Measurements from ENCODE around the gene ASPHD1.
"Not testable (repeated sequence)": the region's sequence is repeated elsewhere in the genome, so short reads cannot be mapped to it uniquely, and the experiment has no call there.

ASPHD1 gene

DNA sequence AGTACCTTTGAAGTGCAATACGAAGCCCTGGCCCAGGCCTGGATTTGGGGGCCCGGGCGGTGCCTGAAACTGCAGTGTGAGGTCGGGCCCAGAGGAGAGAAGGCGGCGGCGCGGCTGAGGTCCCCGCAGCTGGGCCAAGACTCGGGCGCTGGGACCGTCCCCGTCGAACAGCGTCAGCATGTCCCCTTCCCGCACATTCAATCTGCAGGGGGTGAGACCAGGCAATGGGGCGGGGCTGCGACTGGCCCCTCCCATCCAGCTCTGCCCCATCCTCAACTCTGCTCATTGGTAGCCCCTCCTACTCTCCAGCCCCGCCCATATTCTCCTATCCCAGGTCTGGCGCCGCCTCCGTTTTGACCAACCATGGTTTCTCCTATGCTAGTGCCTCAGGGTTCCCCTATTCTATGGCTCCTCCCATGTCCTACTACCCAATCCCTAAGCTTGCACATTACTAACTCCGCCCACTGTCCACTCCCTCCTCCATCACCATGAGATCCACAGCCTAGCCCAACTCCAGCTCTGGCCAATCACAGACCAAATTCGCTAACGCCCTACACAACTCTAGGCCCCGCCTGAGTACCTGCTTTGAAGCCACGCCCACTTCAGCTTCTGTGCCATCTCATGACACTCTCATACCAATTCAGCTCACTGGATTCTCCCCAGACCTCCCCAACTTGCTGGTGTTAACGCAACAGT is 22.9 kb upstream of the ASPHD1 start:
- DNase-seq = peak; percentile 57

DNA sequence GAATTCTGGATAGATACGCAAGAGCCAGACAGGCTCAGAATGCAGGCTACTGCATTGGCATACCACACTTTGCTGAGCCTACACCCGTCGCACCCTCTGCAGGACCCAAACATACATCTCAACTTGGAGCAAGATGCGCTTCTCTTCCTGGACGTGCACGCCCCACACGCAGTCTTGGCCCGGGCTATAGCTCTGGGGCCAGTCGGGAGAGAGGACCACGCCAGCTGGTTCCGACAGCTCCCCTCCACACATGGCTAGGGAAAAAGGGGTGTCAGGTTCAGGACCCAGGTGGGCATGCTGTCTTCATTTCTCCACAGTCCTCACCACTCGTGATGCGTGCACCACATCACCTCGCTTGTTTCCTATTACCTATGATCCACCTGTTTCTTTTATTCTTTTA is 22.1 kb upstream of the ASPHD1 start:
- DNase-seq = no peak

DNA sequence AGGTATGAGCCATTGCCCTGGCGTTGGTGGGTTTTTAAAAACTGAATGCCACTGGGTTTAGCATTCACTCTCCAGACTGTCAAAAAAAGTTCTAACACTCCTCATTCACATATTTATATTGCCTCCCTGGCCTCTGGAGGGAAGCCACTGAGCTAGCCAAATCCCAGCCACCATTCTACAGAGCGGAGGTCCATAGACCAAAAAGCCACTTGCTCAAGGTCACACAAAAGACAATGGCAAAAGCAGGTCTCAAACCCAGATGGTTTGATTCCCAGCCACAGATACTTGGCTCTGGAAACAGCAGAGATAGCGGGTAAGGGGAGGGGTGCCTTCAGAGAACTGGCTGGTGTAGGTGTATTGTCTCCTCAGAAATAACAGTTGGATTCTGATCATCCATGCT is 19.2 kb upstream of the ASPHD1 start:
- DNase-seq = no peak

DNA sequence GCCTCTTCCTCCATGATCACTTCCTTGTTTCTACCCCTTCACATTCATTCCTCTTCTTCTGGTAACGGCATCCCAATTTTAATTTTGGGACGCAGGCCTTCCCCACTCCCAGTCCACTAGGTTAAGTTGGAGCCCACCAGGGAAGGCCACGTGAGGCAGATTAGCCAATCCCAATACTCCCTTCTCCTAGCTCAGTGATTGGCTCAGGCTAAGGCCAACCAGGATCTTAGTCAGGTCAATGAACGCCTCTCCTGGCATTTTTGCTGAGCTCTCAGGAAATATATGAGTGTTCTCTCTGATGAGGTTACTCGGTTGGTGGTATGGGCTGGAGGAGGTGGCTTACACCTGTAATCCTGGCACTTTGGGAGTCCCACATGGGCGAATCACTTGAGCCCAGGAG is 16.3 kb upstream of the ASPHD1 start:
- DNase-seq = no peak

DNA sequence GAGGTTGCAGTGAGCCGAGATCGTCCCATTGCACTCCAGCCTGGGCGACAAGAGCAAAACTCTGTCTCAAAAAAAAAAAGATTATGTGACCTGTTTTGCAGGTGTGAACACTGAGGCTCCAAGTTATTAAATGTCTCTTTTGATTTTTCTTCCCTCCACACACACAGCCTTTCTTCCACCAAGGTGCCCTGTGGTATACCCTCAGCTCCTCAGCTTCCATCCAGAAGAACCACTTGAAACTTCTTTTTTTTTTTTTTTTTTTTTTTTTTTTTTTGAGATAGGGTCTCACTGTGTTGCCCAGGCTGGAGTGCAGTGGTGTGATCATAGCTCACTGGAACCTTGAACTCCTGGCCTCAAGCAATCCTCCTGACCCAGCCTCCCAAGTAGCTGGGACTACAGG is 10.9 kb upstream of the ASPHD1 start:
- DNase-seq = not testable (repeated sequence)

DNA sequence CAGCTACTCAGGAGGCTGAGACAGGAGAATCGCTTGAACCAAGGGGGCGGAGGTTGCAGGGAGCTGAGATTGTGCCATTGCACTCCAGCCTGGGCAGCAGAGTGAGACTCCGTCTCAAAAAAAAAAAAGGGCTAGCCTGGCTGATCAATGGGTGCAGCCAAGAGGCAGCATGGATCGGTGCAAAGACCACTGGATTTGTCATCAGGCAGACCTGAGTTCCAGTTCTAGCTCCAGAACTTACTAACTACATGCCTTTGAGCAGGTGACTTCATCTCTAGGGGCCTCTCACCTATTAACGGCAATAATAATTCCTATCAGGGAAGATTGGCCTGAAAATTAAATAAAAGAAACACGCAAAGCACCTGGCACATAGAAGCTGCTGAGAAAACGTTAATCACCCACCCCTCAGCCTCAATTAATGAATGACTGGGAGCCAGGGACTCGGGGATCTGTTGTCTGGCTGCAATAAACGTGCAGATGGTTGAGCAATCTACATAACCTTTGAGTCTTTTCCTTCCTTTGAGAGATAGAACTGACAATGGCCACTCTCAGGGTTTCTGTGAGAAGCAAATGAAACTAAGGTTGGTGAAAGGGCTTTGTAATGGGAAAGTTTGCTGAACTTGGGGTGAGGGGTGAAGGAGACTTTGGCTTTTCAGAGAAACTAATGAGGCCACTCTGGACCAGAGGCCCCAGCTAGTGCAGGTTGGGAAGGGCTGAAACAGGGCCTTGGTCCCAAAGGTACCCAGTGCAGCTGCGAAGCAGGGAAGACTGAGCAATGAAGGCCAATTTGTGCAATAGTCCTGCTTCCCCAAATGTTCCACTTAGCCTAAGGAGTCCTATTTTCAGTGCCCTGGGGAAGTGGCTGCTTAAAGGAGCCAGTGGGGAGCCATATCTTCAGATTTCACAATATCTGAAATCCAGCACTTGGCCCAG is 8.5 kb upstream of the ASPHD1 start:
- DNase-seq = no peak

DNA sequence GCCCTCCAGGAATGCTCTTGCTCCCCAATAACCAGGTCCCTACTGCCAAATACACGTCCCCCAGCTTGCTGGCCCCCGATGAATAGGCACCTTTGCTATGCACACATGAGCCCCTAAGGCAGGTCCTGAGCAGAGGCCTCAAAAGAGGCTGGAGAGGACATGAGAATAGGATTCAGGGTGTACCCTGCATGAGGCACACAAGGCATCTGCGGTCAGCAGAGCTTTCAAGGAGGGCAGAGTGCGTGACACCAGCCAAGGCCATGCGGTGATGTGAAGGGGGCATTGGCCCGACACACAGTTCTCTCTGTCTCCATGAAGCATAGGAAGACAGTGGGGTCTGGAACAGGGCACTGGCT is 7.9 kb upstream of the ASPHD1 start:
- DNase-seq = no peak

DNA sequence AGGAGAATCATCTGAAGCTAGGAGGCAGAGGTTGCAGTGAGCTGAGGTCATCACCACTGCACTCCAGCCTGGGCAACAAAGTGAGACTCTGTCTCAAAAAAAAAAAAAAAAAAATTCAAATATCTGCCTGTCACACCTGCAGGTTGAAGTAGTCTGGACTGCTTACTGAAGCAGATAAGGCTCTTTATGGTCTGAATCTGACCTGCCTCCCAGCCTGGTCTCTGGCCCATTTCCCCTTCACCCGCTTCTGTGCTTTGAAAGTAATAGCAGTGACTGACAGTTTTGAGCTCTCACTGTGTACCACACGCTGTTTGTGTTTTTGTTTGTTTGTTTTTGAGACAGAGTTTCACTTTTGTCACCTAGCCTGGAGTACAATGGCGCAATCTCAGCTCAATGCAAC is 6.7 kb upstream of the ASPHD1 start:
- no peak for DNase-seq

DNA sequence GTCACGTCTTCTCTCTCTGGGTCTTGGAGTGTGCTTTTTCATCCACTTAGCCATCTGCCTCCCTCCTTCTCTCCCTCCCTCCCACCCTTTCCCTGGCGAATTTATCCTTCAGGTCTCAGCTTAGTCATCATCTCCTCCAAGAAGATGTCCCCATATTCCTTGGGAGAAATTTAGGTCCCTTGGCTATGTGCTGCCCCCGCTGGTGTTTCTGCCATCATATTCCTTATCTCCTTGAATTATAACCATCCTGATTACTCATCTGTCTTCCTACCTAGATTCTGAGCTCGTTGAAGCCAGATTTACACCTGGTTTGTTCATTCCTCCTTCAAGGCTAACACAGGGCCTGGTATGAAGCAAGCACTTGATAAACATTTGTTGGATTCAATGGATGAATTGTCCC is 5.9 kb upstream of the ASPHD1 start:
- no peak for DNase-seq

DNA sequence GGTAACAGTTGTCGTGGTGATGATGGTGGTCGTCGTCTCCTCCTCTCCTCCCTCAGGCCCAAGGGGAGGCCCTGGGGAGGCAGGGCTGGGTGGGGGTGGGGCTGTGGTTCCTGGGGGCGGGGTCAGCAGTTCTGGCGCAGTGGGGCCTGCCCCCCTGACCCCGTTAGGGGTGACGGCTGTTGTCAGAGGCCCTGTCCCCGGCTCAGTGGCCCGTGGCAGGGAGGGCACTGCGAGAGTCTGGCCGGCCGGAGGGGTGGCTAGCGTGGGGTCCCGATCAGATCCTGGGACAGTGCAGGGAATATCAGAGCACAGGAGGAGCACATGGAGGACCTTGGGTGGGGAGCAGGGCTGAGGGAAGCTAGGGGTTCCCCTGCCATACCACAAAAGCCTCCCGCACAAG is 3.4 kb upstream of the ASPHD1 start:
- no peak for DNase-seq

DNA sequence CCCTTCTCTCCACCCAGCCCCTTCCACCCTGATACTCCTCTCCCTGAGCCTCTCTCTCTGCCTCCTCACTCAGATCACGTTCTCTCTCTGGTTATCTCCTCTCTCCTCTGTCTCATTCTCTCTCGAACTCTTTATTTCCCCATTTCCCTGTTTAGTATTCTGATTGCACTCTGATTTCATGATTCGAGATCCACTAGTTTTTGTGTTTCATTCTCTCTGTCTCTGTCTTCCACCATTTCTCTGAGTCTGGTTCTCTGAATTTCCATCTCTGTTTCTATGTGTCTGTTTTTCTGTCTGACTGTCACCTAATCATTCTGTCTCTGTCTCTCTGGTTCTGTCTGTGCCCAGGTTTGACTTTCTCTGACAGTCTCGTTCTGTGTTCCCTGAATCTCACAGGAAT is 3.0 kb upstream of the ASPHD1 start:
- DNase-seq = no peak

DNA sequence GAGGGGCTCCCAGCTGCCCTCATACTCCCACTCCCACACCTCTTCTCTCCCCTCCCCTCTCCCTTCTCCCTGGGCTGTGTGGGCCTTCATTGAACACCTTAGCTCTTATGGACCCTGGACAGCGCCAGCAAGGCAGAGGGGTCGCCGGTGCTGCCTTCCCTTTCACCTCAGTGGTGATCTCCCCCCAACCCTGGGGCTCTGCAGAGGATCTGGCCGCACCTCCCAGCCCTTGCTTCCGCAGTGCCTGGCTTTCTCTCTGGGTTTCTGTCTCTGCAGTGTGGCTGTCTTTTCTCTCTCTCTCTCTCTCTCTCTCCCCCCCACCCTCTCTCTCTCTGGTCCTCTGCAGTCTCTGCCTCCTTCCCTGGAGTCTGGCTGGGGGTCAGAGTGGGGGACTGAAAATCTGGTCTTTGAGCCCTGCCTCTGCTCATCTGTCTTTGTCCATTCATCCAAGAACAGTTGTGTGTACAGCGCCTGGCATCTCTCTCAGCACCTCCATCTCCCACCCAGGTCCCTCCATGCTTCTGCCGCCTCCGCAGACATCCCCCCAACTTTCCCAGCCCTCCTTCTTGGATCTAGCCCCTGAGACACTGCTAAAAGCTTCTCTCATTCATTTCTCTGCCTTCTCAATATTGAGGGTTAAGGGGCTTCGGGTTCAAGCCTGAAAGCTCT is 2.0 kb upstream of the ASPHD1 start:
- no peak for DNase-seq

DNA sequence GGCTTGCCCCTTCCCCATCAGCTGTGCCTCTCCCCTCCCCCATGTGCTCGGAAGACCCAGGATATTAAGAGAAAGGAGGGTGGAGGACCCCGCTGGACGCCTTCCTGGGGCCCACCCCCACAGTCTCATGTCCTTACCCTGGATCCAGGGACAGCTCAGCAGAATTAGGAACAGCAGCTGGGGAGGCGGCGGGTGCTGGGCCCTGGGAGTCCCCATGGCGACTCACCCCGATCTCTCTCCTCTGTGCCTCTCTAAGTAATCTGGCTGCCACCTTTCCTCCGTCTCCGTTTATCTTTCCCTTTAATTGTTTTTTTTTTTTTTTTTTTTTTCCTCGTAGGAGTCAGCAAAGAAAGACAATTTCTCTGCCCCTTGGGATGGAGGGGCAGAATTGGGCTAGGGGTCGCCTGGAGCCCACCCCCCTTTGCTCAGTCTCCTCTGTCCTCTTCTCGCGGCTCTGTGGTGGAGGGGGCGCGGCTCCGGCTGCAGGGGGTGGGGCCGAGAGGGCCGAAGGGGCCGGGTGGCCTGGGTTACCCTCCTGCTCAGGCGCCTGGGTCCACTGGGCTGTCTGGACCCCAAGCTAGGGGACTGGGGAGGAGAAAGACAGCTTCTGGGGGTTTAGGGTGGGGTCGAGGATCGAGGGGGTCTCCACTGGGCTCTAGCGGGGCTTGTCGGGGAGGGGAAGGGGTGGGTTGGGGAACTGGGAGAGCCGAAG is 1.3 kb upstream of the ASPHD1 start:
- DNase-seq = no peak

DNA sequence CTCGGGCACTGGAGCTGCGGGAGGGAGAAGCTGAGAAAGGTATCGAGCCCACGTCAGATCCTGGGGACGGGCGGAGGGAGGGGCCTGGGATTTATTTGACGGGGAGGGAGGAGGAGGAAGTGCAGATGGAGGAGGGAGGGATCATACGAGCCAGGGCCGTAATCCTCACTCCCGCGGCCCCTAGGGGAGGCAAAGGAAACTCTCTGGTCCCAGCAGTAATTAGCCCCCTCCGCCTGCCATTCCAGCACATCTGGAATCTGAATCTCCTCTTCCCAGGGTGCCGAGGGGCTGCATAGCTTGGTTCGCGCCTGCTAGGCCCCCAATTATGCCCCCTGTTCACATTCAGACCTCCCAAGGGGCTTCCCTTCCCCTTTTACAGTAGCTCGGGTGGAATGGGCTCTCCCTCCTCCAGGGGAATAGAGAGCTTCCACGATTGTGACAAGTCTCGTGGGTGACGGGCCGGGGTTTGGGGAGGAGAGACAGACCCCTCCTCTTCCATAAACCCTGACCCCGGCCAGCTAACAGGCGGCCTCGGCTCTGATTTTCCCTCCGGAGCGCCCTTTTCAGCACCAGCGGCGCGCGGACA is 679 bp upstream of the ASPHD1 start, which contains the start of gene SEZ6L2:
Gene SEZ6L2, minus strand, starts transcription at position 35 of the 586 bp plus-strand sequence. CDS start 531 bp downstream, outside the sequence.
- peak; percentile 63 for DNase-seq

DNA sequence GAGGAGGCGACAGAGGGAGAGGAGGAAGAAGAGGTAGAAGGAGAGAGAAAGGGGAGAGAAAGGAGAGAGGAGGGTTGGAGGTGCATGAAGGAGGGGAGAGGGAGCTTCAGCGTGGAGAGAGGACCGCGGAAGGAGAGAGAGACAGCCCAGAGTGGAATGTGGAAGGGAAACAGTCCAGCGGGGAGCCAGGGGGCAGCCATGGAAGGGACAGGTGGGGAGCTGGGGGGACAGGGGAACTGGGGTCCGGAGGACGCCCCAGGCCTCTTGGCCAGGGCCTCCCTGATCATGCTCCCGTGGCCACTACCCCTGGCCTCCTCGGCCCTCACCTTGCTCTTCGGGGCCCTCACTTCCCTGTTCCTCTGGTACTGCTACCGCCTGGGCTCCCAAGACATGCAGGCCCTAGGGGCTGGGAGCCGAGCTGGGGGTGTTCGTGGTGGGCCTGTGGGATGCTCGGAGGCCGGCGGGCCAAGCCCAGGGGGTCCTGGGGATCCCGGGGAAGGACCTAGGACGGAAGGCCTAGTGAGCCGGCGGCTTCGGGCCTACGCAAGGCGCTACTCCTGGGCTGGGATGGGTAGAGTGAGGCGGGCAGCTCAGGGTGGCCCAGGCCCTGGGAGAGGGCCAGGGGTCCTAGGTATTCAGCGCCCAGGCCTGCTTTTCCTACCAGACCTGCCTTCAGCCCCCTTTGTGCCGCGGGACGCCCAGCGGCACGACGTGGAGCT is 759 bp downstream of the ASPHD1 start:
- DNase-seq = no peak

DNA sequence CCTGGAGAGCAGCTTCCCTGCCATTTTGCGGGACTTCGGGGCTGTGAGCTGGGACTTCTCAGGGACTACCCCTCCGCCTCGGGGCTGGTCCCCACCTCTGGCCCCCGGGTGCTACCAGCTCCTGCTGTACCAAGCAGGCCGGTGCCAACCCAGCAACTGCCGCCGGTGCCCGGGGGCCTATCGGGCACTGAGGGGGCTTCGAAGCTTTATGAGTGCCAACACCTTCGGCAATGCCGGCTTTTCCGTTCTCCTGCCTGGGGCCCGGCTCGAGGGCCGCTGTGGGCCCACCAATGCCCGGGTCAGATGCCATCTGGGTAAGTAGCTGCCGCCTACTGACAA is 1.3 kb downstream of the ASPHD1 start:
- DNase-seq = no peak

DNA sequence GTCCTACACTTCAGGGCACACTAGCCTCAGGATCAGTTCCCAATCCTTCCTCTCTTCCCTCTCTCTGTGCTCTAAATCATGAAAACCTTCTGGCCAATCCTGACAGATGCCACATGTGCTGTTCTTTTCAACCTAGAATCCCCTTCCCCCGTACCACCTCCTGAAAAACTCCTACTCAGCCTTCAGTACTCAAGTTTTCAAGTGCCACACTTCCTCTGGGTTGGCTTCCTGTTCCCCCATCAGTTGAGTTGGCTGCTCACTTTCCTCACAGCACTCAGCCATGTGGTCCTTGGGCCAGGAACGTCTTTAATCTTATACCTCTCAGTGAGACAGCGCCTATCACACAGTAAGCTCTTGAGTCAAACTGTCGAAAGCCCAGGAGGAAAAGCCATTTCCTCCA is 3.3 kb downstream of the ASPHD1 start:
- peak; percentile 10 for DNase-seq

DNA sequence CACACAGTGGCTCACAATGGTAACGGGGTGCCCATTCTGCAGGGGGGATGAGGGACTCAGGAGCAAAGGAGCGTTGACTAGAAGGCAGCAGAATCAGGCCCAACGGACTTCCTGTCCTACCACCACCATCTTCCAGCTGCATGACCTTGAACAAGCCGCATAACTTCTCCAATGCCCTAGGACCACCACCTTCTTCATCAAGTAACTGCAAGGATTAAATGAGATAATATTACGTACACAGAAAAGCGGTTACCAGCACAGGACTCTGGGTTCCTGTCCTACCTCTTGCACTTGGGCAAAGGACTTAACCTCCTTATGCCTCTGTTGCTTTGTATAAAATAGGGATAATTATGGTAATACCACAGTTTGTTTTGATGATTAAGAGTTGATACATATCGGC is 4.7 kb downstream of the ASPHD1 start:
- no peak for DNase-seq

DNA sequence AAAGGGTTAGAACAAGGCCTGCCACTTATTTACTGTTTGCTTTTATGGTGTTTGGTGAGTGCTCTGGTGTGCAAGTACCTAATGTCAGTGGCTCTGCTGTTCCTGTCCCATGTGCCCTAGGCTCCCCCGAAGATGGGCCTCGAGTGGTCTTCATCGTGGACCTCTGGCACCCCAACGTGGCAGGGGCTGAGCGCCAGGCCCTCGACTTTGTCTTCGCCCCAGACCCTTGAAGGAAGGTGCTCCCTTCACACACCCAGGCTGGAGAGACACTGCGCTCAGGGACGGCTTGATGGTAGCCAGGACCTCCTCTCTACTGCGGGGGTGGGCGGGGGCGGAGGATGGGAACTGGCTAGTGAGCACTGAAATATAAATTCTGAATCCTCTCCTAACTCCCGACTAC is 5.4 kb downstream of the ASPHD1 start:
- no peak for DNase-seq

DNA sequence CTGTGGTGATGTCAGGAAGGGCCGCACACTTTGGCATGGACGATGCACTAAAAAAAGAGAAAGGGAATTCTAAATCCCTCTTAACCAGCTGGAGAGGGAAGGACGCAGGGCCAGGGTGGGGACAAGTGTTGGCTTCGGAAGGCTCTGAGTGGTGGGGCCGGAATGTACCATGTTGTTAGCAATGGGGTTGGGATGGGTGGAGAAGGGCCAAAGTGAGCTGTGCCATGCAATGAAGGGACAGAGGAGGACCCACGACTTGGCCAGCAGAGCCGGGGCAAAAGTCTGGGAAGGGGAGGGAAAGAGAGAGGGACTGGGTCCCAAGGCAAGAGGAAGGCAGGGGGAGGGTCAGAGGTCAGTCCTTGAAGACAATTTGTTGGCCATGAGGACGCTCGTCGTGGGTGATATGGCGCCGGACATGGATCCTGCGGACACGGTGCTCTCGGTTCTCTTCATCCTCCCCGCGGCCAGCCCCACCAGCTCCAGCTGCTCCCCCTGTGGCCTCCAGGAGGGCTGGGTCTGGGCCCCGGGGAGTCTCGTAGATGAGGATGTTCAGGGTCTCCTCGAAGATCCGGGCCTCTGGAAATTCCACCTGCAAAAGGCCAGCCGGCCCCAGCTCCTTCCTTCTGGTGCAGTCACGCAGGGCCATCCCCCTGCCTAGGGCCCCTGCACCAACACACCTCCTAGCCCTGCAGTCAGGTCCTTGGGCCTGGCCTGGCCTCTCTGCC is 6.4 kb downstream of the ASPHD1 start:
- DNase-seq = no peak

DNA sequence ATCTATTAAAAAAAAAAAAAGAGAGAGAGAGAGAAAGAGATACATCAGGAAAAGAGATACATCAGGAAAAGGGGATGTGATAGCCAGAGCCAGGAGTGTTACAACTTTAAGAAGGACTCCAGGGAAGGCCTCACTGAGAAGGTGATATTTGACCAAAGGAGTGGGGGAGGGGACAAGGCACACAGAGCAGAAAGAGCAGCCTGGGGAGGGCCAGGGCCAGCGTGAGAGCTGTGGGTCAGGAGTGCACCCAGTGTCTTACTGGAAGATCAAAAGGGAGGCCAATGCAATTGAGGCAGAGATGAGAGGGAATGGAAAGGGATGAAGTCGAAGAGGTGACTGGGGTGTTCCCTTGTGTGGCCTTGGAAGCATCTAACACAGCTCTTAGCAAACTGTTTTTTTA is 7.7 kb downstream of the ASPHD1 start:
- DNase-seq = no peak

Measured in activated CD4-positive, alpha-beta T cell treated with anti-CD3 and anti-CD28 coated beads, Interleukin-2, amount 50 U/mL, for 16 hours (primary cell).